Measurements from ENCODE around the gene PRELID2. TPM values are rescaled to one million over a fixed set of nuclear protein-coding genes. Genes with fewer than 3 reads are reported as not detected.

The PRELID2 gene
- polyA plus RNA-seq, 1 donor = 29.0 TPM

- Histone ChIP-seq H3K4me1 (ENCODE audit: control insufficient read depth, insufficient read depth, low read length) (no peaks in the 10 kb centered on the region), H3K9me3 (ENCODE audit: control insufficient read depth, low read depth, low read length) (peaks cover 3% of the 10 kb centered on the region), H3K36me3 (ENCODE audit: control insufficient read depth, insufficient read depth, low read length) (peaks cover 27% of the 10 kb centered on the region), H3K27me3 (ENCODE audit: control insufficient read depth, insufficient read depth, low read length) (no peaks in the 10 kb centered on the region), H3K27ac (ENCODE audit: low read length) (no peak overlapping the region), H3K4me3 (ENCODE audit: low read length) (no peak overlapping the region)
- no peak for DNase-seq
- no CpG with 5 or more reads among the region's 12 CpGs for WGBS (ENCODE audit: insufficient coverage, low lambda C conversion rate)
Observed at GRCh38 chr5:145778144-145778900, 56.8 kb downstream of the PRELID2 start.

DNA sequence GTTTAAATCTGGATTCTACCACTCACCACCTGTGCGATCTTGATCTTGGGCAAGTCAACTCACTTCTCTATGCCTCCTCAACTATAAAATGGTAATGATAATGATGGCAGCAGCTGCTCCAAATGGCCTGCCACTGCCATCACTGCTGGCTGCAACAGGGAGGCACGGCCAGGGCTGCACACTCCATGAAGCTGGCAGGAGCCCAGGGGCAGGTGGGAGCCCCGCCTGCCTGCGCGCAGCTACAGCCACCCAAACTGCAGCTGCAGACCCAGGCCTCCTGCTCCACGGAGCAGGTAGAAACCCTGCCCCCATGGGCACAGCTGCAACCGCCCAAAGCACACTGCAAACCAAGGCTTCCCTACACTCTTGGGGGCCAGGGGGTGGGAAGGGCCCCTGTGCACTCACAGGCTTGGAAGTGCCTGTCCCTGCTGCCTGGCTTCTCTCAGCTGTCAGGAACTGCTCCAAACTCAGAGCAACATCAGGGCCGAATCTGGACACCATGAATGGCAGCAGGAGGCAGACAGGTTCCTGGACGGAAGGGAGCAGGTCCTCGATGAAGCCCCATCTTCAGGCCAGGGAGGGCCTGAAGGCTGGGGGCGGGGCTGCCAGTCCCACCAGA, 57.6 kb downstream of the PRELID2 start:
- Histone ChIP-seq H3K27ac (ENCODE audit: low read length) (no peak overlapping the region), H3K9me3 (ENCODE audit: control insufficient read depth, low read depth, low read length) (peaks cover 3% of the 10 kb centered on the region), H3K4me1 (ENCODE audit: control insufficient read depth, insufficient read depth, low read length) (no peaks in the 10 kb centered on the region), H3K27me3 (ENCODE audit: control insufficient read depth, insufficient read depth, low read length) (no peaks in the 10 kb centered on the region), H3K36me3 (ENCODE audit: control insufficient read depth, insufficient read depth, low read length) (peaks cover 24% of the 10 kb centered on the region), H3K4me3 (ENCODE audit: low read length) (no peak overlapping the region)
- DNase-seq = no peak
- WGBS (ENCODE audit: insufficient coverage, low lambda C conversion rate) = no CpG with 5 or more reads among the region's 11 CpGs

GRCh38 chr5:145776886-145777285, 58.3 kb downstream of the PRELID2 start:
- Histone ChIP-seq H3K36me3 (ENCODE audit: control insufficient read depth, insufficient read depth, low read length) (peaks cover 24% of the 10 kb centered on the region), H3K4me1 (ENCODE audit: control insufficient read depth, insufficient read depth, low read length) (no peaks in the 10 kb centered on the region), H3K27me3 (ENCODE audit: control insufficient read depth, insufficient read depth, low read length) (no peaks in the 10 kb centered on the region), H3K27ac (ENCODE audit: low read length) (no peak overlapping the region), H3K9me3 (ENCODE audit: control insufficient read depth, low read depth, low read length) (peaks cover 3% of the 10 kb centered on the region), H3K4me3 (ENCODE audit: low read length) (no peak overlapping the region)
- DNase-seq = no peak
- no CpG with 5 or more reads among the region's 2 CpGs for WGBS (ENCODE audit: insufficient coverage, low lambda C conversion rate)

- H3K9me3 ChIP-seq (ENCODE audit: control insufficient read depth, low read depth, low read length) = peaks cover 3% of the 10 kb centered on the region
- no peak overlapping the region for H3K27ac ChIP-seq (ENCODE audit: low read length)
- H3K4me3 ChIP-seq (ENCODE audit: low read length) = no peak overlapping the region
- WGBS (ENCODE audit: insufficient coverage, low lambda C conversion rate) = no CpG with 5 or more reads among the region's 2 CpGs
- H3K36me3 ChIP-seq (ENCODE audit: control insufficient read depth, insufficient read depth, low read length) = peaks cover 24% of the 10 kb centered on the region
- H3K4me1 ChIP-seq (ENCODE audit: control insufficient read depth, insufficient read depth, low read length) = no peaks in the 10 kb centered on the region
- no peak for DNase-seq
- H3K27me3 ChIP-seq (ENCODE audit: control insufficient read depth, insufficient read depth, low read length) = no peaks in the 10 kb centered on the region
Observed at GRCh38 chr5:145775893-145776444, 59.2 kb downstream of the PRELID2 start.

DNA sequence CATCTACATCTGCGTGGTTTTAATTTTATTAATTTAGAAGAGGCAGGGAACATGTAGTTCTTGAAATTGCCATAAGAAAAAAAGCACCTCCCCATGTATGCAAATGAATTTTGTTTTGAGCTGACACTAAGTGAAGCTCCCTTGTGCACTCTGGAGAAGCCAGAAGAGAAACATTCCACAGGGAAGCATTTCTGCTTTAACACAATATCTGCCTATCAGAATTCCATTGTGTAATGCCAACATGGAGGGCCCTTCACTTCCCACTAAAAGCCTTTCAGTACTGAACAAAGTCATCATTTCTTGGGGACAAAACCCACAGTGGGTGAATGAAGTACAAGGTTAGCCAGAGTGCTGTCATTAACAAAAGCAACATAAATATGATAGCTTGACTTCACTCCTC, 59.7 kb downstream of the PRELID2 start:
- H3K4me3 ChIP-seq (ENCODE audit: low read length) = no peak overlapping the region
- H3K27me3 ChIP-seq (ENCODE audit: control insufficient read depth, insufficient read depth, low read length) = no peaks in the 10 kb centered on the region
- no peaks in the 10 kb centered on the region for H3K4me1 ChIP-seq (ENCODE audit: control insufficient read depth, insufficient read depth, low read length)
- no peak for DNase-seq
- H3K9me3 ChIP-seq (ENCODE audit: control insufficient read depth, low read depth, low read length) = peaks cover 3% of the 10 kb centered on the region
- H3K27ac ChIP-seq (ENCODE audit: low read length) = no peak overlapping the region
- peaks cover 25% of the 10 kb centered on the region for H3K36me3 ChIP-seq (ENCODE audit: control insufficient read depth, insufficient read depth, low read length)
- 100% methylated on average over 1 of the region's 1 CpG for WGBS (ENCODE audit: insufficient coverage, low lambda C conversion rate)

GRCh38 chr5:145774442-145774841, 60.7 kb downstream of the PRELID2 start:
- Histone ChIP-seq H3K9me3 (ENCODE audit: control insufficient read depth, low read depth, low read length) (peaks cover 3% of the 10 kb centered on the region), H3K4me1 (ENCODE audit: control insufficient read depth, insufficient read depth, low read length) (no peaks in the 10 kb centered on the region), H3K27me3 (ENCODE audit: control insufficient read depth, insufficient read depth, low read length) (no peaks in the 10 kb centered on the region), H3K36me3 (ENCODE audit: control insufficient read depth, insufficient read depth, low read length) (peaks cover 32% of the 10 kb centered on the region), H3K4me3 (ENCODE audit: low read length) (no peak overlapping the region), H3K27ac (ENCODE audit: low read length) (no peak overlapping the region)
- DNase-seq = no peak
- WGBS (ENCODE audit: insufficient coverage, low lambda C conversion rate) = no CpG with 5 or more reads among the region's 1 CpG

- H3K4me1 ChIP-seq (ENCODE audit: control insufficient read depth, insufficient read depth, low read length) = no peaks in the 10 kb centered on the region
- H3K27me3 ChIP-seq (ENCODE audit: control insufficient read depth, insufficient read depth, low read length) = no peaks in the 10 kb centered on the region
- no peak for DNase-seq
- H3K36me3 ChIP-seq (ENCODE audit: control insufficient read depth, insufficient read depth, low read length) = peaks cover 26% of the 10 kb centered on the region
- H3K4me3 ChIP-seq (ENCODE audit: low read length) = no peak overlapping the region
- H3K27ac ChIP-seq (ENCODE audit: low read length) = no peak overlapping the region
- H3K9me3 ChIP-seq (ENCODE audit: control insufficient read depth, low read depth, low read length) = peaks cover 1% of the 10 kb centered on the region
Observed at GRCh38 chr5:145772466-145772865, 62.7 kb downstream of the PRELID2 start.

DNA sequence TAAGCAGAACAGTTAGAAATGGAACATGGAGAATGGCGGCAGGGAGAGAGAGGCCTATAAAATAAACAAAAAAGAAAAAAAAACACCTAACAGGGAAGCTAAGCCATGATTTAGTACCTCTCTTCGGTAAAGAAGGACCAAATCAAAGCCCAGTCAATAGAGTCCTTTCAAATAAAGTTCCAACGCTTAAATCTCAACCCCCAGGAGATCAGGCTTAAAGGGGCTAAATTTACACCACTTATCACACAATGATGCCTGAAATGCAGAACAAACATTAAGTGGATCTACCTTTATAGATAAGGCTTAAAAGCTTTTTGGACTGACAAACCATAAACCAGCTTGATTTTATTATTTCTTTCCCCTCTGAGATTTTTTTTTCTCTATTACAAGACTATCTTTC, 66.3 kb downstream of the PRELID2 start:
- 100% methylated on average over 1 of the region's 3 CpGs for WGBS (ENCODE audit: insufficient coverage, low lambda C conversion rate)
- no peak overlapping the region for H3K4me3 ChIP-seq (ENCODE audit: low read length)
- H3K4me1 ChIP-seq (ENCODE audit: control insufficient read depth, insufficient read depth, low read length) = no peaks in the 10 kb centered on the region
- no peak for DNase-seq
- H3K9me3 ChIP-seq (ENCODE audit: control insufficient read depth, low read depth, low read length) = peaks cover 5% of the 10 kb centered on the region
- H3K36me3 ChIP-seq (ENCODE audit: control insufficient read depth, insufficient read depth, low read length) = peaks cover 25% of the 10 kb centered on the region
- no peaks in the 10 kb centered on the region for H3K27me3 ChIP-seq (ENCODE audit: control insufficient read depth, insufficient read depth, low read length)
- H3K27ac ChIP-seq (ENCODE audit: low read length) = no peak overlapping the region

GRCh38 chr5:145764325-145764724, 70.8 kb downstream of the PRELID2 start:
- Histone ChIP-seq H3K36me3 (ENCODE audit: control insufficient read depth, insufficient read depth, low read length) (peaks cover 29% of the 10 kb centered on the region), H3K4me3 (ENCODE audit: low read length) (no peak overlapping the region), H3K27me3 (ENCODE audit: control insufficient read depth, insufficient read depth, low read length) (no peaks in the 10 kb centered on the region), H3K9me3 (ENCODE audit: control insufficient read depth, low read depth, low read length) (peaks cover 5% of the 10 kb centered on the region), H3K4me1 (ENCODE audit: control insufficient read depth, insufficient read depth, low read length) (no peaks in the 10 kb centered on the region), H3K27ac (ENCODE audit: low read length) (no peak overlapping the region)
- DNase-seq = no peak
- WGBS (ENCODE audit: insufficient coverage, low lambda C conversion rate) = no CpG with 5 or more reads among the region's 1 CpG

- Histone ChIP-seq H3K36me3 (ENCODE audit: control insufficient read depth, insufficient read depth, low read length) (peaks cover 29% of the 10 kb centered on the region), H3K9me3 (ENCODE audit: control insufficient read depth, low read depth, low read length) (peaks cover 5% of the 10 kb centered on the region), H3K27ac (ENCODE audit: low read length) (no peak overlapping the region), H3K4me3 (ENCODE audit: low read length) (no peak overlapping the region), H3K4me1 (ENCODE audit: control insufficient read depth, insufficient read depth, low read length) (no peaks in the 10 kb centered on the region), H3K27me3 (ENCODE audit: control insufficient read depth, insufficient read depth, low read length) (no peaks in the 10 kb centered on the region)
- DNase-seq = no peak
- no CpG with 5 or more reads among the region's 1 CpG for whole genome bisulfite sequencing (ENCODE audit: insufficient coverage, low lambda C conversion rate)
Observed at GRCh38 chr5:145762833-145763232, 72.3 kb downstream of the PRELID2 start.

All from large intestine (tissue), 3 donors.